ENCODE results near the gene DNAJC1. TPM values are rescaled to one million over a fixed set of nuclear protein-coding genes. Genes with fewer than 3 reads are reported as not detected.
"Not testable (repeated sequence)": the region's sequence is repeated elsewhere in the genome, so short reads cannot be mapped to it uniquely, and the experiment has no call there.

The DNAJC1 gene
- polyA plus RNA-seq, 4 donors, result 26.6 to 32.3 (median 29.7) TPM

- no peak for DNase-seq (ENCODE audit: low read depth in 4 of 4, low spot score in 2 of 4)
Measured at GRCh38 chr10:21919117-21919516, 84.4 kb downstream of the DNAJC1 start.

GRCh38 chr10:21912625-21913024, 90.9 kb downstream of the DNAJC1 start:
- DNase-seq (ENCODE audit: low read depth in 4 of 4, low spot score in 2 of 4), result no peak

DNA sequence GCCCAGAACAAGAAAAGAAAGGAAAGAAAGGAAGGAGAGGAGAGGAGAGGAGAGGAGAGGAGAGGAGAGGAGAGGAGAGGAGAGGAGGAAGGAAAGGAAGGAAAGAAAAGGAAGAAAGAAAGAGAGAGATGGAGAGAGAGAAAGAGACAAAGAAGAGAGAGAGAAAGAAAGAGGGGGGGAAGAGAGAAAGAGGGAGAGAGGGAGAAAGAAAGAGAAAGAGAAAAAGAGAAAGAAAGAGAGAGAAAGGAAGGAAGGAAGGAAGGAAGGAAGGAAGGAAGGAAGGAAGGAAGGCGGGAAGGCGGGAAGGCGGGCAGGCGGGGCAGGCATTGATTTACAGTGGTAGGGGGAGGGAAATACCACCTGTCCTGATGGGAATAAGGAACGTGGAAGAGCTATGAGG, 92.7 kb downstream of the DNAJC1 start:
- DNase-seq (ENCODE audit: low read depth in 4 of 4, low spot score in 2 of 4), result no peak

DNA sequence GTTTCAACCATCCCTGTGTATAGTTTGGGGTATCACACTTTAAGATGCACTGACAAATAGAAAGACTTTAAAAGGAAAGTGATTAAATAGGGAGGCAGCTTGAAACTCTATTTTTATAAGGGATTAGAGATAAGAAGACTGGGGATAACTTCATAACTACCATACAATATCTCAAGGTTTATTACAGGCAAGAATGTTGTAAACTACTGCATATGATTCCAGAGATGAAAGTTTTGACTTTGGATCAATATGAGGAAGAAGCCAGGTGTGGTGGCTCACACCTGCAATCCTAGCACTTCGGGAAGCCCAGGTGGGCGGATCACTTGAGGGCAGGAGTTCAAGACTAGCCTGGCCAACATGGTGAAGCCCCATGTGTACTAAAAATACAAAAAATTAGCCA, 96.1 kb downstream of the DNAJC1 start:
- DNase-seq (ENCODE audit: low read depth in 4 of 4, low spot score in 2 of 4), result no peak

DNA sequence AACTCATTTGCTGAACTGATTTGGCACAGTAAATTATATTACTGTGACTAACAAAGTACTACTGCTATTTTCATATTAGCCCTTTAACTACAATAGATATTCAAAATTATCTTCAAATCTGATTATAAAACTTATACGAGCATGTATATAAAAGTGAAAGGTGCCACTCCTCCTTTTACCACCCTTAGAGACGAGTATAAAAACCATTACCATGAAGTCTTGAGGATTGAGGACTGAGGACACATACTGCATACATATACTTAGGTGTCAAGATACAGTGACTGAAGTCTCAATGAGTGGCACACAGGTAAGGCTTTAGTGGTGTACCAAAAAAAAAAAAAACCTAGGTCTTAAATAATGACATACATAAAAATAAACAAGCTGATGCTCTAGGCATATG, 98.6 kb downstream of the DNAJC1 start:
- DNase-seq (ENCODE audit: low read depth in 4 of 4, low spot score in 2 of 4), result no peak

DNA sequence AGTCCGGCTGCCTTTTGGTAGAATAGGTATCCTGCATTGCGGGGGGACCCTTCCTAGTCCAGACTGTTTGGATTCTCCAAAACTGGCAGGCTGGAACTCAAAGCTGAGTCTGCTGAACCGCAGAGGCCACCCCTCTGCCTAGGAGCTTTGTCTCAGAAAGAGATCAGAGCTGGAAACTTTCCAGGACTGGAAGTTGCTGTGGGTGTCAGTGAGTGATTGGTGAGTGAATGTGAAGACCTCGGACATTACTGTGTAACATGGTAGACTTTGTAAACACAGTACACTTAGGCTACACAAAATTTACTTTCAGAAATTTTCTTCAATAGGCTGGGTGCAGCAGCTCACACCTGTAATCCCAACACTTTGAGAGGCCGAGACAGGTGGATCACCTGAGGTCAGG, 103.8 kb downstream of the DNAJC1 start:
- DNase-seq (ENCODE audit: low read depth in 4 of 4, low spot score in 2 of 4), result no peak

GRCh38 chr10:21895932-21896331, 107.6 kb downstream of the DNAJC1 start:
- DNase-seq (ENCODE audit: low read depth in 4 of 4, low spot score in 2 of 4), result no peak

- no peak for DNase-seq (ENCODE audit: low read depth in 4 of 4, low spot score in 2 of 4)
Measured at GRCh38 chr10:21894648-21895342, 108.7 kb downstream of the DNAJC1 start.

GRCh38 chr10:21891439-21891838, 112.1 kb downstream of the DNAJC1 start:
- DNase-seq (ENCODE audit: low read depth in 4 of 4, low spot score in 2 of 4), result no peak

DNA sequence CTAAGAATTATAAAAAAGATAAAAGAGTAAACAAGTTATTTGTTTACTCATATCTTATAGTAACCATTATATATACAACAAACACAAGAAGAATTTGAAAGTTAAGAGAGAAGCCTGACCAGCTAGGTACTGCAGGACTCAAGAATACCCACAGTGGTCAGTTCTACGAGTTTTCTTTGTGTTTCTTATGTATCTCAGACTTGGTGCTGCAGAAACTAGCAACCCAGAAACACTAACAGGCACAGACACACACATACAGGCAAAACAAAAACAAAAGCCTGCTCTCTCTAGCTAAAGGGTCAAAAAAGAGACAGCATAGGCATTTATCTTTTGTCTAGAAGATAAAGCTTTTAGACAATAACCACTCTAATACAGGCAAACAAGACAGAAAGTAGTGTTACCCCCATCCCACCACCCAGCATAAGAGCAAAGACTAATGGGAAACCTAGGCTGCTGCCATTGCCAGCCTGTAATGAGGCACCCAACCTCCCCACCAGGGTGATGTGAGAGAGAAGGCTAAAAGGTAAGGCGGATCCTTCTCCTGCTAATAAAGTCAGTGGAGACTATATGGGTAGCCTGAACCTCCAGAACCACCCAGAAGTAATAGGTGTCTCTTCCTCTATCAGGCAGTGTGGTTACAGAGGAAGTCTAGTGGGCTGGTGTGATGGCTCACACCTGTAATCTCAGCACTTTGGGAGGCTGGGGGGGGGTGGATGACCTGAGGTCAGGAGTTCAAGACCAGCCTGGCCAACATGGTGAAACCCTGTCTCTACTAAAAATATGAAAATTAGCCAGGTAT, 113.9 kb downstream of the DNAJC1 start:
- DNase-seq (ENCODE audit: low read depth in 4 of 4, low spot score in 2 of 4), result no peak

DNA sequence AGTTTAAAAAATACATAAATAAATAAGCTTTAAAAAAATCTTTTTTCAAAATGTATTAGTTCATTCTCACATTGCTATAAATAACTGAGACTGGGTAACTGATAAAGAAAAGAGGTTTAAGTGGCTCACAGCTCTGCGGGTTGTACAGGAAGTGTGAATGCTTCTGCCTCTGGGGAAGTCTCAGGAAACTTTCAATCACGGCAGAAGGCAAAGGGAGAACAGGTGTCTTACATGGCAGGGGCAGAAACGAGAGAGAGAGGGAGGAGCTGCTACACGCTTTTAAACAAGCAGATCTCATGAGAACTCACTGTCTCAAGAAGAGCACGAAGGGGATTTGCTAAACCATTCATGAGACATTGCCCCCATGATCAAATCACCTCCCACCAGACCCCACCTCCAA, 114.6 kb downstream of the DNAJC1 start:
- no peak for DNase-seq (ENCODE audit: low read depth in 4 of 4, low spot score in 2 of 4)

GRCh38 chr10:21885940-21886339, 117.6 kb downstream of the DNAJC1 start:
- DNase-seq (ENCODE audit: low read depth in 4 of 4, low spot score in 2 of 4), result no peak

- no peak for DNase-seq (ENCODE audit: low read depth in 4 of 4, low spot score in 2 of 4)
Measured at GRCh38 chr10:21873198-21873597, 130.3 kb downstream of the DNAJC1 start.

- not testable (repeated sequence) for DNase-seq (ENCODE audit: low read depth in 4 of 4, low spot score in 2 of 4)
Measured at GRCh38 chr10:21872771-21873170, 130.8 kb downstream of the DNAJC1 start.

- no peak for DNase-seq (ENCODE audit: low read depth in 4 of 4, low spot score in 2 of 4)
Measured at GRCh38 chr10:21870849-21871248, 132.7 kb downstream of the DNAJC1 start.

- not testable (repeated sequence) for DNase-seq (ENCODE audit: low read depth in 4 of 4, low spot score in 2 of 4)
Measured at GRCh38 chr10:21869087-21869486, 134.4 kb downstream of the DNAJC1 start.

DNA sequence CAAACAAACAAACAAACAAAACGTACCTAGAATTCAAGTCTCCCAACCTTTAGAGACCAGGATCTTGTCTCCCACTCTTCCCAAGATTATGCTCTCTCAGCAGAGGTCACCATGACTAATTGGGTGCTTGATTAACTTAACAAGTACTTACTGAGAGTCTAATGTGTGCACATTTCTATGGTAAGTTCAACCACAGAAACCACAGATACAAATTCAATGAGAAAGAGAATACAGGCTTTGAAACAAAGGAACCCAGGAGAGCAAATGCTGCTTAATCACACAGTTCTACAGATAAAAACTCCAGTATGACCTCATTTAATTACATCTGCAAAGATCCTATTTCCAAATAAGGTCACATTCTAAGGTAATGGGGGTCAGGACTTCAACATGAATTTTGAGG, 142.8 kb downstream of the DNAJC1 start:
- no peak for DNase-seq (ENCODE audit: low read depth in 4 of 4, low spot score in 2 of 4)

DNA sequence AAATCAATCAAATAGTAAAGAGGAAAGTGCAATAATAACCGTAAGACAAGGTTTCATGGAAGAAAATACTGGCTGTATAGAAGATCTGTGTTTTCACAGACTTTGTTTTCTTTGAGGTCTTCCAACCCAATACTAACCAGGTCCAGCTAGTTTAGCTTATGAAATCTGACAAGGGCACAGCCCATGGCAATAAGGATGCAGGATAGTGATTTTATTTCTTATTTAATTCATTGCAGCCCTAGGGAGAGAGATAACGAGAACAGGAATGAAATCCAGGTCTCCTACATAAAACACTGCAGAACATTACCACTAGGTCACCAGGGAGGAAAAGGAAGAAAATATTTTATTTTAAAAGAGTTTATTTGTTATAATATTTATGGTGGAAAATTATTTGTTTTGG, 145.1 kb downstream of the DNAJC1 start:
- no peak for DNase-seq (ENCODE audit: low read depth in 4 of 4, low spot score in 2 of 4)

GRCh38 chr10:21849607-21850006, 153.9 kb downstream of the DNAJC1 start:
- no peak for DNase-seq (ENCODE audit: low read depth in 4 of 4, low spot score in 2 of 4)

- no peak for DNase-seq (ENCODE audit: low read depth in 4 of 4, low spot score in 2 of 4)
Measured at GRCh38 chr10:21843645-21844044, 159.9 kb downstream of the DNAJC1 start.

GRCh38 chr10:21841273-21841672, 162.3 kb downstream of the DNAJC1 start:
- DNase-seq (ENCODE audit: low read depth in 4 of 4, low spot score in 2 of 4), result not testable (repeated sequence)

DNA sequence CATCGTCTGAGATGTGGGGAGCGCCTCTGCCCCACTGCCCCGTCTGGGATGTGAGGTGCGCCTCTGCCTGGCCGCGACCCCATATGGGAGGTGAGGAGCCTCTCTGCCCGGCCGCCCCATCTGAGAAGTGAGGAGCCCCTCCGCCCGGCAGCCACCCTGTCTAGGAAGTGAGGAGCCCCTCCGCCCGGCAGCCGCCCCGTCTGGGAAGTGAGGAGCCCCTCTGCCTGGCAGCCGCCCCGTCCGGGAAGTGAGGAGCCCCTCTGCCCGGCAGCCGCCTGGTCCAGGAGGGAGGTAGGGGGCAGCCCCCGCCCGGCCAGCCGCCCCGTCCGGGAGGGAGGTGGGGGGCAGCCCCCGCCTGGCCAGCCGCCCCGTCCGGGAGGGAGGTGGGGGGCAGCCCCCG, 166.0 kb downstream of the DNAJC1 start:
- DNase-seq (ENCODE audit: low read depth in 4 of 4, low spot score in 2 of 4), result not testable (repeated sequence)

Measured in left renal cortex interstitium (tissue), 4 donors.